ENCODE results near the gene RBBP8NL.

GRCh38 chr20:62464990-62465389 is 37.7 kb upstream of the RBBP8NL start:
- TF ChIP-seq EP300 (IDR thresholded peaks at IDR 0.05; ENCODE audit: borderline replicate concordance) (no peak), TAF1 (IDR thresholded peaks at IDR 0.05; ENCODE audit: low read depth) (no peak), USF1 (IDR thresholded peaks at IDR 0.05) (no peak), FOXM1 (IDR thresholded peaks at IDR 0.05; ENCODE audit: borderline replicate concordance, low read depth) (no peak), YY1 (IDR thresholded peaks at IDR 0.05; ENCODE audit: low read depth) (no peak), TCF12 (IDR thresholded peaks at IDR 0.05; ENCODE audit: low read depth) (no peak), NFIC (IDR thresholded peaks at IDR 0.05) (no peak; the same call in 1 of the 2 replicates), REST (IDR thresholded peaks at IDR 0.05; ENCODE audit: low read depth) (no peak), MAX (IDR thresholded peaks at IDR 0.05) (no peak), TEAD4 (IDR thresholded peaks at IDR 0.05) (no peak), CREB1 (IDR thresholded peaks at IDR 0.05; ENCODE audit: low read depth) (no peak), RAD21 (IDR thresholded peaks at IDR 0.05; ENCODE audit: low read depth) (no peak)

Measured in Ishikawa (cell line).